Testis (tissue), 2 donors: ENCODE results near the gene EYA2.

Experiments used
- CTCF ChIP-seq, 3 experiments: fragments of 450-650 bp in 2 of 3; fragments of 200-600 bp in 1 of 3; sonication (generic) in 1 of 3; IDR thresholded peaks; one replicate each; pipeline ENCODE4 v1.5.1; 2016 to 2019; ENCODE audit warnings: antibody characterized with exemption in 3 of 3, mild to moderate bottlenecking in 2 of 3, moderate library complexity in 1 of 3
- POLR2A ChIP-seq: fragments of 450-650 bp; IDR thresholded peaks from one replicate; pipeline ENCODE4 v1.6.1; 2017; ENCODE audit warnings: antibody characterized with exemption, mild to moderate bottlenecking, moderate library complexity

- TF ChIP-seq CTCF (IDR thresholded peaks at IDR 0.05) (no peak), POLR2A (no peak)
Measured at GRCh38 chr20:47093320-47093966, 198.8 kb downstream of the EYA2 start.
